Nephron (organoid): Measurements from ENCODE around the gene COL4A6.

Experiments used
- H3K27ac Mint-ChIP-seq, 3 experiments: 2 replicates each; pipeline ENCODE4 v1.8.0; 2020; ENCODE audit warnings: mixed read lengths in 3 of 3, mild to moderate bottlenecking in 2 of 3, moderate library complexity in 1 of 3
- H3K27me3 Mint-ChIP-seq: 2 replicates; pipeline ENCODE4 v1.8.0; 2021; ENCODE audit warnings: low read depth, mild to moderate bottlenecking, moderate library complexity, mixed read lengths
- H3K36me3 Mint-ChIP-seq: 2 replicates; pipeline ENCODE4 v1.8.0; 2020; ENCODE audit warnings: low read depth, mixed read lengths
- H3K4me1 Mint-ChIP-seq: 2 replicates; pipeline ENCODE4 v1.8.0; 2020; ENCODE audit warnings: mixed read lengths
- H3K4me3 Mint-ChIP-seq, 3 experiments: 2 replicates each; pipeline ENCODE4 v1.8.0; 2020; ENCODE audit warnings: mild to moderate bottlenecking in 3 of 3, mixed read lengths in 3 of 3, moderate library complexity in 2 of 3
- H3K9me3 Mint-ChIP-seq: 2 replicates; pipeline ENCODE4 v1.8.0; 2020; ENCODE audit warnings: mixed read lengths
- CTCF ChIP-seq, 3 experiments: fragments of 200-600 bp; sonication (generic); IDR thresholded peaks; one replicate each; pipeline ENCODE4 v1.5.0; 2021; ENCODE audit warnings: antibody characterized with exemption in 3 of 3; ENCODE audit not compliant: unreplicated experiment in 3 of 3

COL4A6 gene

GRCh38 chrX:108420481-108420880, 17.7 kb downstream of the COL4A6 start:
- TF ChIP-seq CTCF (IDR thresholded peaks at IDR 0.05; ENCODE audit: unreplicated experiment in 3 of 3) = no peak
- Mint-ChIP-seq H3K9me3 (no peaks in the 10 kb centered on the region), H3K4me3 (no peak overlapping the region), H3K36me3 (no peaks in the 10 kb centered on the region), H3K27ac (no peak overlapping the region), H3K27me3 (no peaks in the 10 kb centered on the region), H3K4me1 (peaks cover 16% of the 10 kb centered on the region)

GRCh38 chrX:108419401-108419800, 18.8 kb downstream of the COL4A6 start:
- TF ChIP-seq CTCF (IDR thresholded peaks at IDR 0.05; ENCODE audit: unreplicated experiment in 3 of 3) = no peak
- Mint-ChIP-seq H3K36me3 (no peaks in the 10 kb centered on the region), H3K4me1 (peaks cover 24% of the 10 kb centered on the region), H3K4me3 (no peak overlapping the region), H3K27me3 (no peaks in the 10 kb centered on the region), H3K9me3 (no peaks in the 10 kb centered on the region), H3K27ac (no peak overlapping the region)

GRCh38 chrX:108417257-108417656, 21.0 kb downstream of the COL4A6 start:
- H3K27ac Mint-ChIP-seq = peak overlapping the region in 1 of 3 experiments; percentile 91
- no peak for TF ChIP-seq CTCF (IDR thresholded peaks at IDR 0.05; ENCODE audit: unreplicated experiment in 3 of 3)
- no peaks in the 10 kb centered on the region for H3K27me3 Mint-ChIP-seq
- peaks cover 31% of the 10 kb centered on the region for H3K4me1 Mint-ChIP-seq
- H3K4me3 Mint-ChIP-seq = no peak overlapping the region
- no peaks in the 10 kb centered on the region for H3K9me3 Mint-ChIP-seq
- no peaks in the 10 kb centered on the region for H3K36me3 Mint-ChIP-seq

- Mint-ChIP-seq H3K4me3 (no peak overlapping the region), H3K27me3 (no peaks in the 10 kb centered on the region), H3K4me1 (peaks cover 40% of the 10 kb centered on the region), H3K9me3 (no peaks in the 10 kb centered on the region), H3K27ac (peak overlapping the region in 2 of 3 experiments; percentile 50 to 91), H3K36me3 (no peaks in the 10 kb centered on the region)
- TF ChIP-seq CTCF (IDR thresholded peaks at IDR 0.05; ENCODE audit: unreplicated experiment in 3 of 3) = no peak
Measured at GRCh38 chrX:108415891-108416290, 22.3 kb downstream of the COL4A6 start.

- Mint-ChIP-seq H3K27me3 (no peaks in the 10 kb centered on the region), H3K27ac (peak overlapping the region in 2 of 3 experiments; percentile 18 to 91), H3K9me3 (no peaks in the 10 kb centered on the region), H3K4me1 (peaks cover 40% of the 10 kb centered on the region), H3K4me3 (no peak overlapping the region), H3K36me3 (no peaks in the 10 kb centered on the region)
- TF ChIP-seq CTCF (IDR thresholded peaks at IDR 0.05; ENCODE audit: unreplicated experiment in 3 of 3) = no peak
Measured at GRCh38 chrX:108415146-108415545, 23.1 kb downstream of the COL4A6 start.

- H3K4me3 Mint-ChIP-seq = no peak overlapping the region
- TF ChIP-seq CTCF (IDR thresholded peaks at IDR 0.05; ENCODE audit: unreplicated experiment in 3 of 3) = no peak
- H3K4me1 Mint-ChIP-seq = peaks cover 40% of the 10 kb centered on the region
- H3K36me3 Mint-ChIP-seq = no peaks in the 10 kb centered on the region
- H3K9me3 Mint-ChIP-seq = no peaks in the 10 kb centered on the region
- H3K27ac Mint-ChIP-seq = peak overlapping the region in 2 of 3 experiments; percentile 77 to 88
- no peaks in the 10 kb centered on the region for H3K27me3 Mint-ChIP-seq
Measured at GRCh38 chrX:108412783-108413182, 25.4 kb downstream of the COL4A6 start.
